HCT116 (cell line): ENCODE data around the gene C14orf180. TPM values are rescaled to one million over a fixed set of nuclear protein-coding genes. Genes with fewer than 3 reads are reported as not detected.

Experiments
- ATAC-seq: fragments of 200-7000 bp; cut with Tn5 transposase; 2 replicates; pipeline ENCODE4 v1.9.1; 2020; ENCODE audit warnings: mild to moderate bottlenecking, moderate library complexity
- BruUV-seq: library from RNA; stranded (reverse); fragments of 400-500 nt; replicated peaks from 2 replicates; lab custom pipeline; 2021; lab: Mats Ljungman, UMichigan
- CTCF ChIA-PET: fragments of 300-600 bp; sonication (Branson Sonifier 250); formaldehyde crosslinking; loops from one replicate; lab custom pipeline; 2021; ENCODE audit warnings: antibody characterized with exemption; lab: Charles Lee
- POLR2A ChIA-PET: fragments of 300-600, 350-600 bp; sonication (Branson Sonifier 250); formaldehyde crosslinking; loops from one replicate; lab custom pipeline; 2021; ENCODE audit warnings: antibody characterized with exemption; lab: Charles Lee
- RAD21 ChIA-PET, 2 experiments: fragments of 300-600 bp; sonication (Branson Sonifier 250); formaldehyde crosslinking; loops; one replicate each; lab custom pipeline; 2023; ENCODE audit warnings: low total read pairs in 2 of 2; ENCODE audit not compliant: uncharacterized antibody in 2 of 2, unreplicated experiment in 2 of 2, low non-redundant PET in 1 of 2; lab: Charles Lee
- DNase-seq: peaks from one replicate; pipeline ENCODE4 v3.0.0-alpha.2; 2010; ENCODE audit warnings: low read depth, low spot score
- H2AFZ ChIP-seq: fragments of 200-600 bp; shearing (Covaris generic), sonication (generic); 2 replicates; pipeline ENCODE4 v1.6.1; 2017; ENCODE audit warnings: low read depth, mixed run types, mixed read lengths, antibody characterized with exemption, low read length; ENCODE audit not compliant: poor library complexity, severe bottlenecking
- H3K27ac ChIP-seq: 2 replicates; pipeline ENCODE4 v1.5.1; 2012; ENCODE audit warnings: low read depth, low read length
- H3K27me3 ChIP-seq: fragments of 200-600 bp; sonication (generic); 2 replicates; pipeline ENCODE4 v1.6.1; 2016; ENCODE audit warnings: mixed run types, low read length, mixed read lengths; ENCODE audit not compliant: insufficient read depth
- H3K36me3 ChIP-seq, 2 experiments: fragments of 200-500 bp in 1 of 2; fragments of 200-600 bp in 1 of 2; sonication (Bioruptor generic) in 1 of 2; sonication (generic) in 1 of 2; 2 replicates each; pipeline versions ENCODE4 v1.5.1 to v1.6.1; 2014 to 2016; ENCODE audit warnings: low read length in 2 of 2, inconsistent platforms in 1 of 2, mixed read lengths in 1 of 2, mixed run types in 1 of 2; ENCODE audit not compliant: insufficient read depth in 2 of 2, control insufficient read depth in 1 of 2
- H3K4me1 ChIP-seq, 2 experiments: fragments of 200-600 bp in 1 of 2; sonication (generic) in 1 of 2; 2 replicates each; pipeline versions ENCODE4 v1.5.1 to v1.6.1; 2012 to 2017; ENCODE audit warnings: low read length in 2 of 2, inconsistent platforms in 1 of 2, mild to moderate bottlenecking in 1 of 2, mixed read lengths in 1 of 2, mixed run types in 1 of 2, moderate library complexity in 1 of 2; ENCODE audit not compliant: insufficient read depth in 2 of 2, control insufficient read depth in 1 of 2
- H3K4me2 ChIP-seq: fragments of 200-600 bp; sonication (generic); 2 replicates; pipeline ENCODE4 v1.6.1; 2017; ENCODE audit warnings: mixed run types, low read length, mixed read lengths
- H3K4me3 ChIP-seq, 2 experiments: fragments of 200-600 bp in 1 of 2; sonication (generic) in 1 of 2; replicated peaks in 1 of 2; 2 replicates each; pipeline ENCODE4 v1.5.1; 2011 to 2016; ENCODE audit warnings: low read length in 2 of 2, control low read depth in 1 of 2, low read depth in 1 of 2, mild to moderate bottlenecking in 1 of 2, mixed read lengths in 1 of 2, mixed run types in 1 of 2
- H3K79me2 ChIP-seq: fragments of 200-600 bp; sonication (generic); 2 replicates; pipeline ENCODE4 v1.6.1; 2017; ENCODE audit warnings: mild to moderate bottlenecking, mixed run types, low read length, moderate library complexity, mixed read lengths; ENCODE audit not compliant: insufficient read depth
- H3K9ac ChIP-seq: fragments of 200-600 bp; sonication (generic); 2 replicates; pipeline ENCODE4 v1.6.1; 2016; ENCODE audit warnings: low read length, mixed read lengths
- H3K9me2 ChIP-seq: fragments of 200-600 bp; sonication (generic), shearing (Covaris generic); 2 replicates; pipeline ENCODE4 v1.6.1; 2017; ENCODE audit warnings: mixed run types, mild to moderate bottlenecking, moderate library complexity; ENCODE audit not compliant: insufficient read depth
- H3K9me3 ChIP-seq, 2 experiments: fragments of 200-500 bp in 1 of 2; fragments of 200-600 bp in 1 of 2; sonication (Bioruptor generic) in 1 of 2; sonication (generic) in 1 of 2; 2 replicates each; pipeline ENCODE4 v1.6.1; 2014 to 2017; ENCODE audit warnings: low read length in 2 of 2, mixed read lengths in 2 of 2, inconsistent platforms in 1 of 2, low read depth in 1 of 2, mild to moderate bottlenecking in 1 of 2, mixed run types in 1 of 2, moderate library complexity in 1 of 2; ENCODE audit not compliant: control insufficient read depth in 1 of 2, insufficient read depth in 1 of 2
- H4K20me1 ChIP-seq: fragments of 200-600 bp; sonication (generic), shearing (Covaris generic); 2 replicates; pipeline ENCODE4 v1.6.1; 2017; ENCODE audit warnings: mixed run types, mild to moderate bottlenecking, moderate library complexity; ENCODE audit not compliant: insufficient read depth
- CBX3 ChIP-seq: IDR thresholded peaks from 2 replicates; pipeline ENCODE4 v1.6.1; 2012; ENCODE audit warnings: low read depth
- CEBPB ChIP-seq: IDR thresholded peaks from 2 replicates; pipeline ENCODE4 v1.6.1; 2012; ENCODE audit warnings: low read depth
- CTCF ChIP-seq, 3 experiments: fragments of 200-600 bp in 1 of 3; sonication (generic) in 1 of 3; IDR thresholded peaks in 2 of 3; conservative IDR thresholded peaks in 1 of 3; 2 replicates each; pipeline ENCODE4 v1.5.1; 2012 to 2017; ENCODE audit warnings: low read depth in 2 of 3, low read length in 2 of 3, antibody characterized with exemption in 1 of 3, borderline replicate concordance in 1 of 3, control low read depth in 1 of 3, mild to moderate bottlenecking in 1 of 3, mixed read lengths in 1 of 3, mixed run types in 1 of 3, moderate library complexity in 1 of 3; ENCODE audit not compliant: insufficient read depth in 1 of 3
- EGR1 ChIP-seq: IDR thresholded peaks from 2 replicates; pipeline ENCODE4 v1.6.1; 2012; ENCODE audit warnings: low read depth
- ELF1 ChIP-seq: IDR thresholded peaks from 2 replicates; pipeline ENCODE4 v1.6.1; 2012; ENCODE audit warnings: low read depth, borderline replicate concordance
- EZH2phosphoT487 ChIP-seq: fragments of 200-600 bp; IDR thresholded peaks from 2 replicates; pipeline ENCODE4 v1.6.1; 2018; ENCODE audit warnings: antibody characterized with exemption, borderline replicate concordance
- JUND ChIP-seq: IDR thresholded peaks from 2 replicates; pipeline ENCODE4 v1.6.1; 2012
- MAX ChIP-seq: IDR thresholded peaks from 2 replicates; pipeline ENCODE4 v1.6.1; 2012
- POLR2A ChIP-seq: IDR thresholded peaks from 2 replicates; pipeline ENCODE4 v1.7.0; 2011; ENCODE audit warnings: borderline replicate concordance; ENCODE audit not compliant: insufficient read depth, insufficient read length; ENCODE audit errors: extremely low read depth
- REST ChIP-seq: IDR thresholded peaks from 2 replicates; pipeline ENCODE4 v1.6.1; 2012; ENCODE audit warnings: low read depth
- SIN3A ChIP-seq: IDR thresholded peaks from 2 replicates; pipeline ENCODE4 v1.6.1; 2012; ENCODE audit warnings: low read depth
- SP1 ChIP-seq: IDR thresholded peaks from 2 replicates; pipeline ENCODE4 v1.6.1; 2012; ENCODE audit warnings: low read depth
- SRF ChIP-seq: IDR thresholded peaks from 2 replicates; pipeline ENCODE4 v1.6.1; 2012; ENCODE audit warnings: low read depth
- TCF7L2 ChIP-seq: IDR thresholded peaks from 2 replicates; pipeline ENCODE4 v1.7.0; 2011; ENCODE audit warnings: borderline replicate concordance, inconsistent platforms; ENCODE audit not compliant: insufficient read depth, insufficient read length; ENCODE audit errors: extremely low read depth
- YY1 ChIP-seq: IDR thresholded peaks from 2 replicates; pipeline ENCODE4 v1.6.1; 2011; ENCODE audit warnings: low read length, low read depth, moderate library complexity, mild to moderate bottlenecking; ENCODE audit not compliant: insufficient replicate concordance; ENCODE audit errors: extremely low read depth
- ZBTB33 ChIP-seq: IDR thresholded peaks from 2 replicates; pipeline ENCODE4 v1.6.1; 2011; ENCODE audit warnings: mild to moderate bottlenecking, low read length, moderate library complexity; ENCODE audit not compliant: insufficient replicate concordance; ENCODE audit errors: extremely low read depth
- ZFX ChIP-seq: fragments of 450-650 bp; IDR thresholded peaks from 2 replicates; pipeline ENCODE4 v1.6.1; 2017
- intact Hi-C: fragments of 100-400 bp; cut with micrococcal nuclease; formaldehyde crosslinking; loops from 2 replicates; pipeline ENCODE4 v1.10.0; 2022
- total RNA-seq: library from RNA; stranded (reverse); gene quantifications from one replicate; pipeline ENCODE4 v1.2.1, GENCODE V29; 2021; ENCODE audit not compliant: unreplicated experiment

C14orf180 gene
- total RNA-seq, 1 experiment from 2014 or later, result not detected

GRCh38 chr14:104609666-104610065, 30.1 kb downstream of the C14orf180 start:
- Histone ChIP-seq H3K27ac (no peak overlapping the region), H3K9ac (no peak overlapping the region), H3K9me3 (no peaks in the 10 kb centered on the region), H3K4me3 (no peak overlapping the region), H3K4me1 (no peaks in the 10 kb centered on the region), H3K36me3 (no peaks in the 10 kb centered on the region), H3K27me3 (peaks cover 30% of the 10 kb centered on the region; the same call in 1 of the 2 replicates), H3K9me2 (no peaks in the 10 kb centered on the region), H4K20me1 (no peaks in the 10 kb centered on the region)
- POLR2A ChIA-PET, result no interaction called here
- intact Hi-C loops, result no loop called here
- DNase-seq (no peak), ATAC-seq (no peak)
- TF ChIP-seq CTCF (IDR thresholded peaks at IDR 0.05 in 2 of 3, conservative IDR thresholded peaks at IDR 0.05 in 1 of 3; ENCODE audit: borderline replicate concordance in 1 of 3, insufficient read depth in 1 of 3, low read depth in 2 of 3, low read length in 2 of 3) (no peak), CBX3 (no peak), CEBPB (no peak), MAX (no peak), TCF7L2 (no peak), SRF (no peak), SIN3A (no peak), POLR2A (no peak), JUND (no peak), ZFX (no peak), ELF1 (no peak), ZBTB33 (no peak), REST (no peak), EZH2phosphoT487 (no peak), EGR1 (no peak), SP1 (no peak), YY1 (no peak)
- TF ChIP-seq, all 23 proteins: peak for 0
- ChIA-PET RAD21 (no interaction called here), CTCF (no interaction called here)
- no peak overlapping the region for H2AFZ ChIP-seq
- no TSS peak for BruUV-seq
- H3K4me2 ChIP-seq, result no peak overlapping the region
- H3K79me2 ChIP-seq, result no peaks in the 10 kb centered on the region
